Fibroblast of skin of abdomen (primary cell): ENCODE measurements around the gene APOBEC3C.
"Not testable (repeated sequence)": the region's sequence is repeated elsewhere in the genome, so short reads cannot be mapped to it uniquely, and the experiment has no call there.

Source experiments
- DNase-seq: peaks from one replicate; pipeline ENCODE4 v3.0.0-alpha.2; 2013

Gene APOBEC3C

DNA sequence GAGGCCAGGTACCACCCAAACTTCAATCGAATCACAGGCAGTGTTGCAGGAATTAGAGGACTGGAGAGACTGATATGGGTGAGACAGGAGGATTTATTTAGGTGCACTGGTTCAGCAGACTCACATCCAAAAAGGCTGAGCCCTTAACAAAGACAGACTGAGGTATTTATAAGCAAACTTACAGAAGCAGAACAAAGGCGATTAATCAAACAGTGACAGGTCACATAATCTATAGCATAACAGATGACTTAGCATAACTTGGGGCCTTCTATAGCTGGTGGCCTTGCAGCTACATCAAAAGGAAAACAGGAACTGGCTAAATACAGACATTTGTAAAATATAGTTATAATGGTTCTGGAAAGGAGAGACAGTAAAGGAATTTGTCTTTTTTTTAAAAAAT lies 29.8 kb upstream of the APOBEC3C start:
- DNase-seq, result no peak

DNA sequence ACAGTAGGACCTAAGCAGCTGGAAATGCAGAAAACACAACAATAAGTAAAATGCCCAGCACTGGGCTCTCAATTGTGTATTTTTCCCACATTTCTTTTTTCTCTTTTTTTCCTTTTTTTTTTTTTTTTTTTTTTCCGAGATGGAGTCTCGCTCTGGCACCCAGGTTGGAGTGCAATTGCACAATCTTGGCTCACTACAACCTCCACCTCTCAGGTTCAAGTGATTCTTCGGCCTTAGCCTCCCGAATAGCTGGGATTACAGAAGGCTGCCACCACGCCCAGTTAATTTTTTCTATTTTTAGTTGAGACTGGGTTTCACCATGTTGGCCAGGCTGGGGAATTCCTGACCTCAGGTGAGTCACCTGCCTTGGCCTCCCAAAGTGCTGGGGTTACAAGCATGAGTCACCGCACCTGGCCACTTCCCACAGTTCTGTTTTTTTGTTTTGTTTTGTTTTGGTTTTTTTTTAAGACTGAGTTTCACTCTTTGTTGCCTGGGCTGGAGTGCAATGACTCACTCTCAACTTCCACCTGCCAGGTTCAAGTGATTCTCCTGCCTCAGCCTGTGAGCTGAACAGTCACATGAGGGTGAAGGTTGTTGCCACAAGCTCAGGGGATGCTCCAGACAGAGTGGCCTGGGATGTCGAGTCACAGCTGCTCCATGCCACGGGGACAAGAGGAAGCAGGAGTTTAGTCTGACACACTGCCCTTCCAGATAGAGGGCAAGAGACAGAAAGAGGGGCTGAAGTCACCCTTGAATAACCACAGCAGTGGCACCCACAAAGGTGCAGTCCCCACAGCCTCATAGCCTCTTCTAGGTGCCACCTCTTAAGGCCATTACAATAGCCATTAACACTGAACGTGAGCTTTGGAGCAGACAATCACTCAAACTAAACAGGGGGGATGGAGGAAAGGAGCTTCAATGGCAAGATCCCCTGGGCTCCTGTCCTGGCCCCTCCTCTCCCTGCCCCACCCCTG lies 29.0 kb upstream of the APOBEC3C start:
- peak; percentile 8 for DNase-seq

DNA sequence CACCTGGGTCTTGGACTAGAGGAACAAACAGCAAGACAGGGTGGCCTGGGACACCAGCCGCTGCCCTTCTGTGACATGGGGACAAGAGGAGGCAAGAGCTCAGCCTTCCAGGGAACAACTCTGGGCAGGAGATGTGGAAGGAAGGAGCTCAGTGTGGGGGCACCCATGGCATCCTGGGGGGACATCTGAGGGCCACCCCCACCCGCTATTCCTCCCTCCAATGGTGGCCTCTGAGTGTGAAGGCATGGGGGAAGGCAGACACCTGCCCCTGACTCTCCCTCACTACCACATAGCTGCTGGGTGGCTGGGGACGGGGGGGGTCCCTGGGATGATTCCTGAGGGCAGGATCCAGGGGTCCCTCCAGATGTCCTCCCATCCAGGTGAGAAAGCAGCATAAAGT lies 27.4 kb upstream of the APOBEC3C start:
- DNase-seq, result no peak

DNA sequence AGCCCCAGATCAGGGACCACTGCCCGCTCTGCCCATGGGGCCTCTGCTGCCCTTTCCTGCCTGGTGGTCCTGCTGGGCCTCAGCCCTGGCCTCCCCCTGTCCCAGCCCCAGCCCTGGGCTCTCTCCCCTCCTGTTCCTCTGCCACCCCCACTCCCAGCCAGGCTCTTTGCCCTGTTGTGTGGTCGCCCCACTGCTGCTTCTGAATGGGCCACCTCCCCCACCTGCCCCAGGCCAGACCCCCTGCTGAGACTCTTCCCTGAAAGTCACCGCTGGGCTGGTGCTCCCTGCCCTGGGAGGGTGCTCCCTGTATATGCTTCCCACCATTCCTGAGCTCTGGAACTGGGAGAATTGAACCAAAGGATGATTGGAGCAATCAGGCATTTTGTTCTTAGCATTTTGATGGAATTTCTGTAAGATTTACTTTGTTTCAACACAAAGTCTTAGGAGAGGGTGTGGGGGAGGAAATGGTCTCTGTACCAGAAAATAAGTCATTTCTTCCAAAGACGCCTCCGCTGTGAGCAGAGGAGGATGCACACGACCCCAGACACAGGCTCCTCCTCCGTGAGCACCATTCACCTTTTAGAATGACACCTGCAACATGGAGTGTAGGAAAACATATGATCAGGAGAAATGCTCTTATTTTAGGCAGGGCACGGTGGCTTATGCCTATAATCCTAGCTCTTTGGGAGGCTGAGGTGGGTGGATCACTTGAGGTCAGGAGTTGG lies 26.7 kb upstream of the APOBEC3C start:
- no peak for DNase-seq

DNA sequence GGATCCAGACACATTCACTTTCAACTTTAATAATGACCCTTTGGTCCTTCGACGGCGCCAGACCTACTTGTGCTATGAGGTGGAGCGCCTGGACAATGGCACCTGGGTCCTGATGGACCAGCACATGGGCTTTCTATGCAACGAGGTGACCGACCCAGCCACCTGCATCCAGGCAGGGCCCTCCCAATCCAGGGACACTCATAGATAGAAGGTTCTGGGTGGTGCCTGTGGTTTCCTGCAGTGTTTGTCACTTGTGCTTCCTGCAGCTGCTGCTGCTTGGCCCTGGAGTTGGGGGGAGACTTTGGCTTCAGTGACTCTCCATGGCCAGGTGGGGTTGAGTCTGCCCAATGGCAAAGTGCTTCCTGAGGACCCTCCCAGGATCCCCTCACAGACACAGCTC lies 24.6 kb upstream of the APOBEC3C start:
- DNase-seq, result no peak

DNA sequence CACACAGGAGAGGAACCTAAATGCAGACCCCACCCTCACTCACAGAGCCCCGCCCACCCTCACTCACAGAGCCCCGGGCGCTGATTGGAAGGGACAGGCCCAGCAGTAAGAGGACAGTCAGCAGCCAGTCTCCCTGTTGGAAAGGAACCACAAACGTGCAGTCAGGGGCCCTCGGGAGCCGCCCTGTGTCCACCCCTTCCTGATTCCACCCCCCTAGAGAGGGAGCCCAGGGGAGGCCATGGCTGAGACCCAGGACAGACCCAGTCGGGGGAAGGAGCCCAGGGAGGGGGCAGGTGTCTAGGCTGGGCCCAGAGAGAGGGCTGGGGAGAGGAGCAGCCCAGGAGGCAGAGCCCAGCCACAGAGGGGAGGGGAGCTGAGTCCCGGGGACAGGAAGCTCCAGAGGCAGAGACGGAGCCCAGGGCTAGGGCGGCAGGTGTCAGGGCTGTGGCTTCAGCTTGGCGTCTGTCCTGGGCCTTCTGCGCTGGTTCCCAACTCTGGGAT lies 21.1 kb upstream of the APOBEC3C start:
- DNase-seq, result not testable (repeated sequence)

DNA sequence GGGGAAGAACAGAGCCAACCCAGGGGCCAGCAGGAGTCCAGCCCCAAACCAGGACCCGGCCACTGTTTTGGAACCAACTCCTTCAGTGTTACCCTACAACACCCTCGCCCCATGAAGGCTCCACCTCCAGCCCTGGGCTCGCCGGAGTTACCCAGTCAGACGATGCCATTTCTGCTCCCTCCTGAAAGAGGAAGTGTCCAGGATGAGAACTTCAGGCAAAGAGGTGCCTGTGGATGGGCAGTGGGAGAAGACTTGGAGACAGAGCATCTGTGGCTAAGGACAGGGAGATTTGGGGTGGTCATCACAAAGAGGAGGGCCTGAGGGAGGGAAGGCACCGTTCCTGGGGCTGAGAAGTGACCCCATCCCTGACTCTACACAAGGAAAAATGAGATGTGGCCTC lies 18.0 kb upstream of the APOBEC3C start:
- no peak for DNase-seq

DNA sequence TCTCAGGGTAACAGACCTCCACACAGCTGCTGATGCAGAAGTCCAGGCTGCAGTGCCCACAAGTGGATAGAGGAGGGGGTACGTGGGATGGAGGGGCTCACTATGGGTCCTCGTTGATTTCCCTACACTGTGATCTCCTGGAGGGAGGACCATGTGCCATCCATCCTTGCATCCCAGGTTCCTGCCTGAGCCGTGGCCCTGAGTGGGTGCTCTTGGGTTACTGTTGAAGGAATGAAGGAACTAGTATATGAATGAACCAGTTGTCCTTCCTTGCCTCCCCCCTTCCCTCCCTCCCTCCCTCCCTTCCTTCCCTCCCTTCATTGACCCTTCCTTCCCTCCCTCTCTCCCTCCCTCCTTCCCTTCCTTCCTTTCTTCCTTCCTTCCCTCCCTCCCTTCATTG lies 16.5 kb upstream of the APOBEC3C start:
- no peak for DNase-seq

DNA sequence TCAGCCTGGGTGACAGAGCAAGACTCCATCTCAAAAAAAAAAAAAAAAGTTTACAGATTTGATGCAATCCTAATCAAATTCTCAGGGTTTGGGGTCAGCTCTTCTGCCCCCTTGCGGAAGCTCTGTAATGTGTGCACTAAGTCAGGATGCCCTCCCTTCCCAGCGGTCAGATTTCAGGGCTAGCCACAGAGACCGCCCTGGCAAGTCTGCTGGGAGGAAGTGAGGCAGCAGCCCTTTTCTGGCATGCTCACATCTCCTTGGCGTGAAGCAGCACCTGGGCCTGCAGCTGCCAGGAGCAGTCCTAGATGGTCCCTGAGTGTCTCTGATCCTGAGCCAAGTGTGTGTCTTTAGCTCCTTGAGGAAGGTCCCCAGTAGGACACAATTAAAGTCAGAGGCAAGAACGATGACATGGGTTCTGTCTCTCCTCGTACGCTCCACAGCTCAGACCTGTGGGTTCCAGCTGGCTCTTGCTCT lies 10.9 kb upstream of the APOBEC3C start:
- DNase-seq, result peak; percentile 83

DNA sequence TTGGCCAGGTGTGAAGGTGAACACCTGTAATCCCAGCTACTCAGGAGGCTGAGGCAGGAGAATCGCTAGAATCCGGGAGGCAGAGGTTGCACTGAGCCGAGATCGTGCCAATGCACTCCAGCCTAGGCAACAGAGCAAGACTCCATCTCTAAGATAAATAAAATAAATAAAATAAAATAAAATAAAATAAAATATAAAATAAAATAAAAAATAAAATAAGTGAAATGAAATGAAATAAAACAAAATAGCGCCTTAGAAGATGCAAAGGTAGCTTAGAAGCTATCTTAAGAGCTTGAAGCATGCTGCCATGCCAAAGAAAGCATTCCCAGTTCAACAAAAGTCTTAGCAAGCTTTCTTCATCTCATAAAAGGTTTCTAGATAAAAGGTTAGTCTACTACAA lies 6.9 kb upstream of the APOBEC3C start:
- no peak for DNase-seq

DNA sequence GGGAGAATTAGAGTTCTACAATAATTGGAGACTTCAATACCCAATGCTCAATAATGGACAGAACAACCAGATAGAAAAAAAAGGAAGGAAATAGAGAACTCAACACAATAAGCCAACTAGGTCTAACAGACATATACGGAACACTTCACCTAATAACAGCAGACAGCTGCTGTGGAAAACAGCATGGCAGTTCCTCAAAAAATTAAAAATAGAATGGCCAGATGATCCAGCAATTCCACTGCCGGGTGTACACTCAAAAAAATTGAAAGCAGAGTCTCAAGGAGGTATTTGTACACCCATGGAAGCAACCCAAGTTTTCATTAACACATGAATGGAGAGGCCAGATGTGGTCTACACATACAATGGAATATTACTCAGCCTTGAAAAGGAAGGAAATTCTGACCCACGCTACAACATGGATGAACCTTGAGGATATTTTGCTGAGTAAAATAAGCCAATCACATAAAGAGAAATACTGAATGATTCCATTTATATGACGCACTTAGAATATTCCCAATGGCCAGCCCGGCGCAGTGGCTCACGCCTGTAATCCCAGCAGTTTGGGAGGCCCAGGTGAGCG lies 5.7 kb upstream of the APOBEC3C start:
- not testable (repeated sequence) for DNase-seq

DNA sequence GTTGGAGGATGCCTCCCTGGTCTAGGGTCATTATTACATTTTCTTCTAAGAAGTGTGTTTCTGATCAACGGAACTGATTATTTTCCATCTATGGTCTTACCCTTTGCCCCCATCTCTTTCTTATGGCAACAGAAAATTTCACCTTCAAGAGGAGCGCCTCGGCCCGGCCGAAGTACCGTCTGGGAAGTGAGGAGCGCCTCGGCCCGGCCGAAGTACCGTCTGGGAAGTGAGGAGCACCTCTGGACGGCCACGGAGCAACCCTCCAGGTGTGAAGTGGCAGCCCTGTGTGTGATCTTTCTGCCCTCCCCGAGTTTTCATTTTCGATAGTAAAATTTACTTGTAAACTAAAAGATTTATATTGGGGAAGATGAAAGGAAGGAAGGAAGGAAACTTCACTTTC lies 3.1 kb upstream of the APOBEC3C start:
- DNase-seq, result no peak

DNA sequence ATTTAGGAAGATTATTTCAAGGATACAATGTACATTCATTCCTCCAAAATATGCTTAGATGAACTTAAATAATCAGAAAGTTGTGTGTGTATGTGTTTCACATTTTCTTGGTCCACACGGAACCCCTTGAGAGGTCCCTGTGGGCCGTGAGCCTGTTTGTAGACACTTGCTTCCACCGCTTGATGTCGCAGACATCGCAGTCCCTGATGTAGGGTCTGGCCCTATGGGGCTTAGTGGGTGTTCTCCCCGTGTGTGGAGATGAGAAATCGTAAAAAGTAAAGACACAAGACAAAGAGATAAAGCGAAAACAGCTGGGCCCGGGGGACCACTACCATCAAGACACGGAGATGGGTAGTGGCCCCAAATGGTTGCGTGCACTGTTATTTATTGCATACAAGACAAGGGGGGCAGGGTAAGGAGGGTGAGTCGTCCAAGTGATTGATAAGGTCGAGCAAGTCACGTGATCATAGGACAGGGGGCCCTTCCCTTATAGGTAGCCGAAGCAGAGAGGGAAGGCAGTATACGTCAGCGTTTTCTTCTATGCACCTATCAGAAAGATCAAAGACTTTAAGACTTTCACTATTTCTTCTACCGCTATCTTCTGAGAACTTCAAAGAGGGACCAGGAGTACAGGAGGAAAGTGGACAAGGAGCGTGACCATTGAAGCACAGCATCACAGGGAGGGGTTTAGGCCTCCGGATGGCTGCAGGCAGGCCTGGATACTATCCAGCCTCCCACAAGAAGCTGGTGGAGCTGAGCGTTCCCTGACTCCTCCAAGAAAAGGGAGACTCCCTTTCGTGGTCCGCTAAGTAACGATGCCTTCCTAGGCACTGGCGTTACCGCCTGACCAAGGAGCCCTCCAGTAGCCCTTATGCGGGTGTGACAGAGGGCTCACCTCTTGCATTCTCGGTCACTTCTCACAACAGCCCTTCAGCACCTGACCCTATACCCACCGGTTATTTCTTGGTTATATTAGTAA lies 1.2 kb upstream of the APOBEC3C start:
- no peak for DNase-seq

DNA sequence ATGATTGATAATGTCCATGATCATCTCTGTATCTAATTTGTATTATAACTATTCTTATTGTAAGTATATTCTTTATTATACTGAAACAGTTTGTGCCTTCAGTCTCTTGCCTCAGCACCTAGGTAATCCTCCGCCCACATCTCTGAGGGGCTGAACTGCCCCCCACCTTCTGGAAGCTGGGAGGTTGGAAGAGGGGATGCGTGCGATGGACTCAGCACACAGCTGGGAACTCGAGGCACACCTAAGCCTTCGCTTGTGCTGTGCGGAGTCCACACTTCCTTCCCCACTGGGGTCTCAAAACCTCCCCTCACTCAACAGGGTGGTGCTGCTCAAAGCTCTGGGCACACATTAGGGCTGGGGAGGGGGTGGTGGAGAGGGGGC lies 506 bp upstream of the APOBEC3C start:
- not testable (repeated sequence) for DNase-seq

DNA sequence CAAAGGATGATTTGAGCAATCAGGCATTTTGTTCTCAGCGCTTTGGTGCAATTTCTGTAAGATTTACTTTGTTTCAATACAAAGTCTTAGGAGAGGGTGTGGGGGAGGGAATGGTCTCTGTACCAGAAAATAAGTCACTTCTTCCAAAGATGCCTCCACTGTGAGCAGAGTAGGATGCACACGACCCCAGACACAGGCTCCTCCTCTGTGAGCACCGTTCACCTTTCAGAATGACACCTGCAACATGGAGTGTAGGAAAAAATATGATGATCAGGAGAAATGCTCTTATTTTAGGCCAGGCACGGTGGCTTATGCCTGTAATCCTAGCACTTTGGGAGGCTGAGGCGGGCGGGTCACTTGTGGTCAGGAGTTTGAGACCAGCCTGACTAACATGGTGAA lies 665 bp downstream of the APOBEC3C start:
- not testable (repeated sequence) for DNase-seq

DNA sequence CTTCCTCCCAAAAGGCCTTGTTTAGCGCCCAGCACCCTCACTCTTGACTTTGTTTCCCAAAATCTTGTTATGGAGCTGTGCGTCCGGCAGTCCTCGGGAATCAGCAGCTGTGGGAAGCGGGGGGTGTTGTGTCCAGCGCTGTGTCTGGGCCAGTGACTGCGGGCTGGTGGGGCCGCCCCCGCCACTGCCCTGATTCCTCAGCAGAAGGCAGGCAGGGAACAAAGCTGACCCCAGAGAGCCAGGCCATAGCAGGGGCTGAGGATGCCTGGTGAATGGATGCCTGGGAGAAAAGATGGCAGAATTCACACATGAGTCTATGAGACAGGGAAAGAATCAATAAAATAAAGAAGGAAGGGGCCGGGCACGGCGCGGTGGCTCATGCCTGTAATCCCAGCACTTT lies 2.5 kb downstream of the APOBEC3C start:
- no peak for DNase-seq

DNA sequence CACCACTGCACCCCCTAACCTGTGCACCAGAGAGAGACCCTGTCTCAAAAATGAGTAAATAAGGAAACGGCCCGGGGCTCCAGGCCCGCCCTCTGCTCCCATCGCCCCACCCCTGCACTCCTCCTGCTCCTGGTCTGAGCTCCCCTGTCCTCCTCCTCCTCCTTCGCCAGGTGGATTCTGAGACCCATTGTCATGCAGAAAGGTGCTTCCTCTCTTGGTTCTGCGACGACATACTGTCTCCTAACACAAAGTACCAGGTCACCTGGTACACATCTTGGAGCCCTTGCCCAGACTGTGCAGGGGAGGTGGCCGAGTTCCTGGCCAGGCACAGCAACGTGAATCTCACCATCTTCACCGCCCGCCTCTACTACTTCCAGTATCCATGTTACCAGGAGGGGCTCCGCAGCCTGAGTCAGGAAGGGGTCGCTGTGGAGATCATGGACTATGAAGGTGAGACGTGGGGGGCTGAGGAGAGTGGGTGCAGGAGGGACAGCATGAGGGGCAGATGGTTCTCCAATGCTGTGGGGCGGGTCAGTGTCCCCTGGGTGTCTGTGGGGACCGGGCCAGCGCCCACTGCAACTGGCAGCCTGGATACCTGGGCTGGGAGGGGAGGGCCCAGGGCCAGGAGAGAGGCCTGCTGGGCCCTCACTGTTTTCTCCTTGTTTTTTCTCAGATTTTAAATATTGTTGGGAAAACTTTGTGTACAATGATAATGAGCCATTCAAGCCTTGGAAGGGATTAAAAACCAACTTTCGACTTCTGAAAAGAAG lies 3.7 kb downstream of the APOBEC3C start:
- DNase-seq, result no peak

DNA sequence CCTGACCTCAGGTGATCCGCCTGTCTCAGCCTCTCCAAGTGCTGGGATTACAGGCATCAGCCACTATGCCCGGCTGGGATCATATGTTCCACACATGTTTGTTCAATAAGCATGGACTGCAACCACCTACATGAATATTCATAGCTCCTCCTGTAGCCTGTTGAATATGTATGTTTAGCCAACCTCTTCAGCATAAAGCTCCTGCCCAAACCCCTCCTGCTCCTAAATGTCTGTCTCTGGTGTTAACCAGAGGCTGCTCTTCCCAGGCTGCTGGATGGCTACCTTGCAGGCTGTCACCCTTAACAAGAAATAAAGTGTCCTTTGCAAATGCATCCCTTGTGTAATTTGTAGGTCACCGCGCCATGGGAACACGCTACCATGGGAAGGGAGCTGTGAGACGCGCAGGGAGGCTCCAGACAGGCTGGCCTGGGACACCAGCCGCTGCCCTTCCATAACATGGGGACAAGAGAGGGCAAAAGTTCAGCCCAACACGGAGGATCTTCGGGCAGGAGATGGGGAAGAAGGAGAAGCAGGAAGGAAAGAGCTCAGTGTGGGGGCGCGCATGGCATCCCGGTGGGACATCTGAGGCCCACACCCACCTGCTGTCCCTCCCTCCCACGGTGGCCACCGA lies 6.1 kb downstream of the APOBEC3C start:
- DNase-seq, result peak; percentile 18

DNA sequence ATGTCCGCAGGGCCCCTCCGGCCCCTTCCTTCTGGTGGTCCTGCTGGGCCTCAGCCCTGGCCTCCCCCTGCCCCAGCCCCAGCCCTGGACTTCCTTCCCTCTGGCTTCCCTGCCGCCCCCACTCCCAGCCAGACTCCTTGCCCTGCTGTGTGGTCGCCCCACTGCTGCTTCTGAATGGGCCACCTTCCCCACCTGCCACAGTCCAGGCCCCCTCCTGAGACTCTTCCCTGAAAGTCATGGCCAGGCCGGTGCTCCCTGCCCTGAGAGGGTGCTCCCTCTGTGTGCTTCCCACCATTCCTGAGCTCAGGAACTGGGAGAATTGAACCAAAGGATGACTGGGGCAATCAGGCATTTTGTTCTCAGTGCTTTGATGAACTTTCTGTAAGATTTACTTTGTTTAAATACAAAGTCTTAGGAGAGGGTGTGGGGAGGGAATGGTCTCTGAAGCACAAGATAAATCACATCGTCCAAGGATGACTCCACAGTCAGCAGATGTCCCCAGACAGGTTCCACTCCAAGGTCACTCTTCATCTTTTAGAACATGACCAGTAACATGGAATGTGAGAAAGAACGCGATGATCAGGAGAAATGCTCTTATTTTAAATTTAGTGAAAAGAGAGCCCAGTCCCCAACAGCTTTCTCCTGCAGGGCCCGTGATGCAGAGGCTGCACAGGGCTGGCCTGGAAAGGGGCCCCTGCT lies 7.6 kb downstream of the APOBEC3C start:
- no peak for DNase-seq
